H1 (cell line): ENCODE results near the gene NUTM2F. TPM values are rescaled to one million over a fixed set of nuclear protein-coding genes. Genes with fewer than 3 reads are reported as not detected.

ENCODE experiments used
- CTCF ChIA-PET: fragments of 300-600 bp; sonication (Branson Sonifier 250); formaldehyde crosslinking; loops from one replicate; lab custom pipeline; 2021; ENCODE audit not compliant: partially characterized antibody; lab: Charles Lee
- POLR2A ChIA-PET: fragments of 300-600 bp; sonication (Branson Sonifier 250); formaldehyde crosslinking; loops from one replicate; lab custom pipeline; 2021; ENCODE audit warnings: inconsistent platforms; ENCODE audit not compliant: partially characterized antibody; lab: Charles Lee
- DNase-seq, 2 experiments: peaks; one replicate each; pipeline versions ENCODE4 v3.0.0 to v3.0.0-alpha.2; 2010 to 2022; ENCODE audit warnings: low spot score in 2 of 2, low read depth in 1 of 2, mixed read lengths in 1 of 2
- FAIRE-seq: peaks from 2 replicates; lab custom pipeline; 2011; peaks lifted over from hg19 to GRCh38; lab: Jason Lieb, UNC
- H2AFZ ChIP-seq: 2 replicates; pipeline ENCODE4 v1.8.1; 2012; ENCODE audit warnings: low read length, inconsistent platforms
- H2AK5ac ChIP-seq: 2 replicates; pipeline ENCODE4 v1.6.1; 2013; ENCODE audit warnings: low read depth, low read length
- H2BK120ac ChIP-seq: replicated peaks from 2 replicates; pipeline ENCODE3; 2013; ENCODE audit warnings: low read depth, low read length, inconsistent platforms
- H2BK12ac ChIP-seq: 2 replicates; pipeline ENCODE4 v1.6.1; 2013; ENCODE audit warnings: low read depth, low read length
- H2BK15ac ChIP-seq: 2 replicates; pipeline ENCODE4 v1.6.1; 2013; ENCODE audit warnings: low read length
- H2BK20ac ChIP-seq: 2 replicates; pipeline ENCODE4 v1.6.1; 2013; ENCODE audit warnings: low read length
- H2BK5ac ChIP-seq: 2 replicates; pipeline ENCODE4 v1.6.1; 2013; ENCODE audit warnings: low read depth, low read length
- H3K14ac ChIP-seq: 2 replicates; pipeline ENCODE4 v1.6.1; 2013; ENCODE audit warnings: inconsistent platforms; ENCODE audit not compliant: insufficient read length
- H3K18ac ChIP-seq: 2 replicates; pipeline ENCODE4 v1.6.1; 2013; ENCODE audit warnings: low read length; ENCODE audit errors: extremely low read depth
- H3K23ac ChIP-seq: 2 replicates; pipeline ENCODE4 v1.6.1; 2013; ENCODE audit warnings: inconsistent platforms; ENCODE audit not compliant: insufficient read length
- H3K23me2 ChIP-seq: 2 replicates; pipeline ENCODE4 v1.6.1; 2013; ENCODE audit warnings: low read depth, low read length
- H3K27ac ChIP-seq: 2 replicates; pipeline ENCODE4 v1.6.1; 2011; ENCODE audit warnings: low read depth, low read length, inconsistent platforms
- H3K27me3 ChIP-seq, 4 experiments: replicated peaks in 1 of 4; 1 replicate in 1 of 4; 2 replicates in 3 of 4; pipeline versions ENCODE4 v1.6.1 to v1.8.1; 2011 to 2013; ENCODE audit warnings: low read length in 3 of 4, mild to moderate bottlenecking in 3 of 4, inconsistent platforms in 2 of 4, mixed read lengths in 2 of 4, moderate library complexity in 1 of 4; ENCODE audit not compliant: control insufficient read depth in 3 of 4, insufficient read depth in 3 of 4; ENCODE audit errors: extremely low read depth in 1 of 4
- H3K36me3 ChIP-seq, 4 experiments: 2 replicates each; pipeline versions ENCODE4 v1.6.1 to v1.8.1; 2011 to 2013; ENCODE audit warnings: mild to moderate bottlenecking in 4 of 4, low read length in 3 of 4, moderate library complexity in 2 of 4, control low read depth in 1 of 4, inconsistent platforms in 1 of 4; ENCODE audit not compliant: insufficient read depth in 4 of 4, control insufficient read depth in 2 of 4
- H3K4ac ChIP-seq: replicated peaks from 2 replicates; pipeline ENCODE3; 2013; ENCODE audit warnings: low read length, low read depth, mixed read lengths, inconsistent platforms; ENCODE audit not compliant: insufficient read length
- H3K4me1 ChIP-seq, 4 experiments: replicated peaks in 1 of 4; 1 replicate in 1 of 4; 2 replicates in 3 of 4; pipeline versions ENCODE4 v1.6.1 to v1.8.1; 2011 to 2013; ENCODE audit warnings: low read length in 3 of 4, inconsistent platforms in 2 of 4, mixed read lengths in 1 of 4; ENCODE audit not compliant: insufficient read depth in 4 of 4, control insufficient read depth in 3 of 4
- H3K4me2 ChIP-seq, 2 experiments: 2 replicates each; pipeline versions ENCODE4 v1.6.1 to v1.8.1; 2011 to 2013; ENCODE audit warnings: low read depth in 2 of 2, low read length in 2 of 2, control low read depth in 1 of 2, inconsistent platforms in 1 of 2, mild to moderate bottlenecking in 1 of 2; ENCODE audit not compliant: insufficient read depth in 1 of 2
- H3K4me3 ChIP-seq, 4 experiments: fragments of 200-600, 300-600 bp in 1 of 4; sonication (generic), shearing (Covaris generic), sonication (Bioruptor Twin) in 1 of 4; 2 replicates each; pipeline versions ENCODE4 v1.5.1 to v1.8.1; 2011 to 2016; ENCODE audit warnings: low read length in 4 of 4, low read depth in 3 of 4, control low read depth in 2 of 4, inconsistent platforms in 2 of 4, mild to moderate bottlenecking in 2 of 4, mixed read lengths in 1 of 4, moderate library complexity in 1 of 4; ENCODE audit not compliant: insufficient read depth in 2 of 4; ENCODE audit errors: extremely low read depth in 1 of 4
- H3K56ac ChIP-seq: replicated peaks from 2 replicates; pipeline ENCODE3; 2013; ENCODE audit warnings: low read depth, mild to moderate bottlenecking, mixed read lengths, low read length, inconsistent platforms; ENCODE audit not compliant: insufficient read length
- H3K79me1 ChIP-seq: 2 replicates; pipeline ENCODE4 v1.6.1; 2013; ENCODE audit warnings: low read depth, low read length, control low read depth
- H3K79me2 ChIP-seq, 2 experiments: 2 replicates each; pipeline versions ENCODE4 v1.6.1 to v1.8.1; 2012 to 2013; ENCODE audit warnings: low read length in 2 of 2, mild to moderate bottlenecking in 2 of 2, inconsistent platforms in 1 of 2; ENCODE audit not compliant: insufficient read depth in 2 of 2, control insufficient read depth in 1 of 2
- H3K9ac ChIP-seq, 4 experiments: replicated peaks in 1 of 4; 1 replicate in 1 of 4; 2 replicates in 3 of 4; pipeline versions ENCODE4 v1.6.1 to v1.8.1; 2011 to 2013; ENCODE audit warnings: low read depth in 3 of 4, low read length in 3 of 4, control low read depth in 2 of 4, mild to moderate bottlenecking in 2 of 4, moderate library complexity in 2 of 4, inconsistent platforms in 1 of 4; ENCODE audit errors: extremely low read depth in 1 of 4
- H3K9me3 ChIP-seq, 2 experiments: 2 replicates each; pipeline versions ENCODE4 v1.6.1 to v1.8.1; 2012 to 2013; ENCODE audit warnings: mild to moderate bottlenecking in 2 of 2, moderate library complexity in 2 of 2, control low read depth in 1 of 2, inconsistent platforms in 1 of 2, low read depth in 1 of 2, low read length in 1 of 2, mixed read lengths in 1 of 2; ENCODE audit not compliant: insufficient read depth in 2 of 2
- H4K20me1 ChIP-seq, 2 experiments: replicated peaks in 1 of 2; 2 replicates each; pipeline versions ENCODE3 to v1.8.1; 2011 to 2013; ENCODE audit warnings: inconsistent platforms in 2 of 2, low read length in 2 of 2, mild to moderate bottlenecking in 1 of 2; ENCODE audit not compliant: insufficient read depth in 2 of 2, control insufficient read depth in 1 of 2
- H4K5ac ChIP-seq: 2 replicates; pipeline ENCODE4 v1.6.1; 2013; ENCODE audit warnings: low read length, low read depth, mixed read lengths, inconsistent platforms; ENCODE audit not compliant: insufficient read length
- H4K8ac ChIP-seq: 2 replicates; pipeline ENCODE4 v1.8.0; 2013; ENCODE audit warnings: mild to moderate bottlenecking, moderate library complexity, low read length, inconsistent platforms; ENCODE audit not compliant: insufficient read depth; ENCODE audit errors: extremely low read depth
- H4K91ac ChIP-seq: replicated peaks from 2 replicates; pipeline ENCODE3; 2013; ENCODE audit warnings: low read length, mixed read lengths, inconsistent platforms; ENCODE audit not compliant: insufficient read length
- BRCA1 ChIP-seq: IDR thresholded peaks from 2 replicates; pipeline ENCODE4 v1.6.1; 2012; ENCODE audit warnings: low read depth, low read length, improper control_type of control experiment
- CBX8 ChIP-seq: fragments of 300-800, 300-1000 bp; sonication (generic); IDR thresholded peaks from 2 replicates; pipeline ENCODE4 v1.7.1; 2016; ENCODE audit warnings: low read depth, low read length, borderline replicate concordance
- JUND ChIP-seq: IDR thresholded peaks from 2 replicates; pipeline ENCODE4 v1.6.1; 2011; ENCODE audit warnings: mild to moderate bottlenecking, improper control_type of control experiment, low read length
- NRF1 ChIP-seq: IDR thresholded peaks from 2 replicates; pipeline ENCODE4 v1.6.1; 2011; ENCODE audit warnings: mild to moderate bottlenecking, low read depth, low read length, improper control_type of control experiment
- TAF7 ChIP-seq: optimal IDR thresholded peaks from 2 replicates; pipeline ENCODE3; 2011; ENCODE audit warnings: low read depth, mild to moderate bottlenecking, inconsistent platforms, low read length, moderate library complexity, borderline replicate concordance
- WGBS, 2 experiments: shearing (Covaris generic) in 1 of 2; methylation state at CpG; one replicate each; pipeline versions ENCODE4 v1.1.6 to v1.1.7; 2013 to 2015; ENCODE audit warnings: low lambda C conversion rate in 2 of 2, mixed read lengths in 2 of 2, inconsistent platforms in 1 of 2, low coverage in 1 of 2, missing lambda C conversion rate in 1 of 2; ENCODE audit not compliant: insufficient replicate concordance in 2 of 2, insufficient coverage in 1 of 2, insufficient read length in 1 of 2; ENCODE audit errors: extremely low coverage in 1 of 2, missing lambda C conversion rate in 1 of 2; 5-methylcytosine and 5-hydroxymethylcytosine counted together
- polyA plus RNA-seq, 7 experiments: library from polyadenylated mRNA; depleted of rRNA in 3 of 7; stranded (reverse) in 5 of 7; unstranded in 2 of 7; fragments of >200 nt in 5 of 7; fragments of 200-250 nt in 2 of 7; gene quantifications; 1 replicate in 5 of 7; 2 replicates in 1 of 7; 4 replicates in 1 of 7; pipeline versions ENCODE4 v1.2.1 to v1.2.3, GENCODE V29; 2011 to 2013; ENCODE audit warnings: missing spikeins in 2 of 7, mixed read lengths in 2 of 7
- total RNA-seq: library from RNA; stranded (reverse); fragmentation: NEBNext Ultra II Directional; extraction: Animal tissue kit (Norgen Biotek cat#: 25700); gene quantifications from 2 replicates; pipeline ENCODE4 v1.2.1, GENCODE V29; 2021
- TF ChIP-seq, protein P1 (sequence below): IDR thresholded peaks from 2 replicates; pipeline ENCODE4 v1.6.1; 2011; ENCODE audit warnings: low read depth, mild to moderate bottlenecking, low read length; ENCODE audit not compliant: insufficient read depth

The NUTM2F gene
- total and polyA plus RNA-seq, 2 of the 8 experiments (the other 6 are each of a cell fraction or from before 2014, with no cell fraction given), result 0.06 to 0.19 TPM

DNA sequence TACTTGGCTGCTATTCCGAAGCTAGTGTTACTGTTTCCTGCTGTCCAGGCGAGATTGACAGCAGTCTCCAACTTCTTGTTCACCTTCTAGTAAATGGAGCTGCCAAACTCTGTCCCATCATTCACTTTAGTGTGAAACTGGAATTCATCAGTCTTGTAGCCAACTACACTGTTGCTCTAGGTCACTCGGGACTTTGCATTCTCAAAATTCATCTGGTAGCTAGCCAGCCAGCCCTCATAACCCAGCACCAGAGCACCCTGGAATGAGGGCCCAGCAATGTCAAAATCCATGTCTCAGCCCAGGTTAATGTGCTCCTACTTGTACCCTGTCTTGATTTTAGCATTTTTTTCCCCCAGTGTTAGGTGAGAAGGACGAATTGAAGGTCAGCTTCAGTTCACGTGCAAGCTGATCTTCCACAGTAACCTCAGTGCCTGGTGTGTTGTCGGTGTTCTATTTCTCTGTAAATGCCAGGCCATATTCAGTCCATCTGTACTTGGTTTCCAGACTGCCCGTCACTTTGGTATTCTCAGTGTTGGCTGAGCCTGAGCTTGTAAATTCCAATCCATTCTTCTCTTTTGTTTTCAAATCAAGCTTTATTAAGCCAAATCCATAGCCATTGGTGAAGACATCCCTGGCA, 40.4 kb downstream of the NUTM2F start:
- no peaks in the 10 kb centered on the region for H4K20me1 ChIP-seq
- H3K79me1 ChIP-seq, result no peaks in the 10 kb centered on the region
- TF ChIP-seq TAF7 (no peak), CBX8 (no peak), BRCA1 (no peak), JUND (no peak), NRF1 (no peak)
- TF ChIP-seq, protein P1, sequence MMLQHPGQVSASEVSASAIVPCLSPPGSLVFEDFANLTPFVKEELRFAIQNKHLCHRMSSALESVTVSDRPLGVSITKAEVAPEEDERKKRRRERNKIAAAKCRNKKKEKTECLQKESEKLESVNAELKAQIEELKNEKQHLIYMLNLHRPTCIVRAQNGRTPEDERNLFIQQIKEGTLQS, result no peak
- no peak for FAIRE-seq
- WGBS, 2 experiments, result 88% methylated on average over 7 of the region's 7 CpGs; no CpG with 5 or more reads in 1 of the 2 experiments
- H3K9me3 ChIP-seq, result no peaks in the 10 kb centered on the region
- peaks cover 0 to 10% (median 1%) of the 10 kb centered on the region in 4 experiments; a peak in 5 of 8 replicates for H3K36me3 ChIP-seq
- no peak overlapping the region for H3K9ac ChIP-seq
- H3K14ac ChIP-seq, result no peak overlapping the region
- no peak overlapping the region for H2BK12ac ChIP-seq
- no peaks in the 10 kb centered on the region for H3K79me2 ChIP-seq
- no peak overlapping the region for H3K56ac ChIP-seq
- no peak overlapping the region for H3K27ac ChIP-seq
- H3K23me2 ChIP-seq, result no peaks in the 10 kb centered on the region
- no peak overlapping the region for H3K18ac ChIP-seq
- ChIA-PET POLR2A (no interaction called here), CTCF (interaction anchor here (1.4 kb wide), 1 partner anchor 274 kb away, joined by 3 read pairs; no protein-coding TSS in a partner anchor)
- H3K23ac ChIP-seq, result no peak overlapping the region
- no peaks in the 10 kb centered on the region for H3K27me3 ChIP-seq
- DNase-seq, result no peak
- no peak overlapping the region for H3K4me3 ChIP-seq
- no peak overlapping the region for H2BK15ac ChIP-seq
- H3K4ac ChIP-seq, result no peak overlapping the region
- no peak overlapping the region for H4K8ac ChIP-seq
- no peaks in the 10 kb centered on the region for H3K4me1 ChIP-seq
- H3K4me2 ChIP-seq, result no peak overlapping the region
- H2BK120ac ChIP-seq, result no peak overlapping the region
- H2BK20ac ChIP-seq, result no peak overlapping the region
- no peak overlapping the region for H4K5ac ChIP-seq
- no peak overlapping the region for H2BK5ac ChIP-seq
- H2AK5ac ChIP-seq, result no peak overlapping the region
- H4K91ac ChIP-seq, result no peak overlapping the region
- H2AFZ ChIP-seq, result no peak overlapping the region
